ENCODE measurements around the gene NBPF3.
A peak's percentile ranks its signal among the peaks of the same experiment; 100 is the strongest.
"Not testable (repeated sequence)": the region's sequence is repeated elsewhere in the genome, so short reads cannot be mapped to it uniquely, and the experiment has no call there.

NBPF3 gene

GRCh38 chr1:21435646-21436487, 4.1 kb upstream of the NBPF3 start:
- TF ChIP-seq CTCF (IDR thresholded peaks at IDR 0.05; ENCODE audit: extremely low read depth, insufficient read depth, missing control alignments): no peak
- no peak for DNase-seq (ENCODE audit: low spot score)
- in situ Hi-C loops (cut with MboI; ENCODE audit: low pct_unique_long_range_greater_than_20kb, low sequenced_read_pairs, unreplicated experiment): no loop called here

- no peak for DNase-seq (ENCODE audit: low spot score)
- in situ Hi-C loops (cut with MboI; ENCODE audit: low pct_unique_long_range_greater_than_20kb, low sequenced_read_pairs, unreplicated experiment): no loop called here
- TF ChIP-seq CTCF (IDR thresholded peaks at IDR 0.05; ENCODE audit: extremely low read depth, insufficient read depth, missing control alignments): no peak
Measured at GRCh38 chr1:21436488-21437340, 3.2 kb upstream of the NBPF3 start.

GRCh38 chr1:21437341-21437640, 2.6 kb upstream of the NBPF3 start:
- TF ChIP-seq CTCF (IDR thresholded peaks at IDR 0.05; ENCODE audit: extremely low read depth, insufficient read depth, missing control alignments): no peak
- in situ Hi-C loops (cut with MboI; ENCODE audit: low pct_unique_long_range_greater_than_20kb, low sequenced_read_pairs, unreplicated experiment): no loop called here
- no peak for DNase-seq (ENCODE audit: low spot score)

GRCh38 chr1:21438646-21439312, 1.2 kb upstream of the NBPF3 start:
- in situ Hi-C loops (cut with MboI; ENCODE audit: low pct_unique_long_range_greater_than_20kb, low sequenced_read_pairs, unreplicated experiment); DNase-seq (ENCODE audit: low spot score): not testable (repeated sequence)

- no peak for TF ChIP-seq CTCF (IDR thresholded peaks at IDR 0.05; ENCODE audit: extremely low read depth, insufficient read depth, missing control alignments)
- no peak for DNase-seq (ENCODE audit: low spot score)
- in situ Hi-C loops (cut with MboI; ENCODE audit: low pct_unique_long_range_greater_than_20kb, low sequenced_read_pairs, unreplicated experiment): no loop called here
Measured at GRCh38 chr1:21439345-21439720, 604 bp upstream of the NBPF3 start.

GRCh38 chr1:21440630-21441125, 741 bp downstream of the NBPF3 start:
- peak; percentile 14 for DNase-seq (ENCODE audit: low spot score)
- in situ Hi-C loops (cut with MboI; ENCODE audit: low pct_unique_long_range_greater_than_20kb, low sequenced_read_pairs, unreplicated experiment): not testable (repeated sequence)

GRCh38 chr1:21446647-21447046, 6.7 kb downstream of the NBPF3 start:
- DNase-seq (ENCODE audit: low spot score); in situ Hi-C loops (cut with MboI; ENCODE audit: low pct_unique_long_range_greater_than_20kb, low sequenced_read_pairs, unreplicated experiment): not testable (repeated sequence)

GRCh38 chr1:21447311-21447710, 7.4 kb downstream of the NBPF3 start:
- in situ Hi-C loops (cut with MboI; ENCODE audit: low pct_unique_long_range_greater_than_20kb, low sequenced_read_pairs, unreplicated experiment): no loop called here

More at GRCh38 chr1:21447311-21447710, 7.4 kb downstream of the NBPF3 start:
- no peak for TF ChIP-seq CTCF (IDR thresholded peaks at IDR 0.05; ENCODE audit: extremely low read depth, insufficient read depth, missing control alignments)
- DNase-seq (ENCODE audit: low spot score): no peak
